Esophagus squamous epithelium (tissue), 4 donors: Measurements from ENCODE around the gene TTF1.

Source experiments
- CTCF ChIP-seq, 6 experiments: fragments of 450-650 bp in 4 of 6; fragments of 200-600 bp in 2 of 6; sonication (generic) in 2 of 6; IDR thresholded peaks; one replicate each; pipeline ENCODE4 v1.5.1; 2016 to 2019; ENCODE audit warnings: antibody characterized with exemption in 6 of 6, mild to moderate bottlenecking in 4 of 6, moderate library complexity in 4 of 6
- POLR2A ChIP-seq, 4 donors: fragments of 450-650 bp; IDR thresholded peaks; one replicate each; pipeline ENCODE4 v1.6.1; 2017; ENCODE audit warnings: antibody characterized with exemption in 4 of 4, mild to moderate bottlenecking in 4 of 4, moderate library complexity in 3 of 4

- TF ChIP-seq POLR2A (IDR thresholded peaks at IDR 0.05) (no peak), CTCF (IDR thresholded peaks at IDR 0.05) (no peak)
Measured at GRCh38 chr9:132327537-132327936, 79.1 kb downstream of the TTF1 start.
